Thyroid gland (tissue), 4 donors: ENCODE data around the gene RNF224. TPM values are rescaled to one million over a fixed set of nuclear protein-coding genes. Genes with fewer than 3 reads are reported as not detected.

ENCODE experiments used
- DNase-seq, 2 donors: peaks; one replicate each; pipeline ENCODE4 v3.0.0-alpha.2; 2019
- H3K27ac ChIP-seq, 3 donors: fragments of 200-600 bp; sonication (generic); 1 replicate in 2 of 3; 2 replicates in 1 of 3; pipeline ENCODE4 v1.5.1; 2016 to 2019; ENCODE audit warnings: mild to moderate bottlenecking in 1 of 3, moderate library complexity in 1 of 3
- H3K27me3 ChIP-seq: fragments of 200-600 bp; sonication (generic); one replicate; pipeline ENCODE4 v1.5.1; 2019
- H3K36me3 ChIP-seq, 2 donors: fragments of 200-600 bp; sonication (generic); one replicate each; pipeline ENCODE4 v1.5.1; 2016 to 2019
- H3K4me1 ChIP-seq, 2 donors: fragments of 200-600 bp; sonication (generic); one replicate each; pipeline ENCODE4 v1.5.1; 2017 to 2019
- H3K4me3 ChIP-seq, 3 donors: fragments of 200-600 bp; sonication (generic); replicated peaks in 1 of 3; 1 replicate in 2 of 3; 2 replicates in 1 of 3; pipeline ENCODE4 v1.5.1; 2016; ENCODE audit warnings: mild to moderate bottlenecking in 1 of 3
- H3K9me3 ChIP-seq: fragments of 200-600 bp; sonication (generic); one replicate; pipeline ENCODE4 v1.5.1; 2017
- POLR2A ChIP-seq, 2 donors: fragments of 450-650 bp; IDR thresholded peaks; one replicate each; pipeline ENCODE4 v1.6.1; 2017; ENCODE audit warnings: antibody characterized with exemption in 2 of 2, mild to moderate bottlenecking in 2 of 2, moderate library complexity in 1 of 2
- WGBS, 2 donors: methylation state at CpG; one replicate each; pipeline ENCODE4 v1.1.5; 2017; 5-methylcytosine and 5-hydroxymethylcytosine counted together
- intact Hi-C: fragments of 100-400 bp; cut with DNase I; formaldehyde crosslinking; loops from one replicate; pipeline ENCODE4 v1.15.1; 2023
- total RNA-seq, 4 donors: library from RNA; depleted of rRNA; stranded (reverse); fragments of >200 nt; gene quantifications; one replicate each; pipeline ENCODE4 v1.2.3, GENCODE V29; 2016
- TF ChIP-seq, protein P1 (sequence below), 6 experiments: fragments of 200-600 bp in 3 of 6; fragments of 450-650 bp in 3 of 6; sonication (generic) in 3 of 6; IDR thresholded peaks; one replicate each; pipeline ENCODE4 v1.5.1; 2016 to 2019; ENCODE audit warnings: antibody characterized with exemption in 6 of 6, mild to moderate bottlenecking in 2 of 6, inconsistent platforms in 1 of 6, moderate library complexity in 1 of 6

Gene RNF224
- total RNA-seq, 4 donors from 2014 or later: 0.33 to 0.81 TPM; not detected in 2

DNA sequence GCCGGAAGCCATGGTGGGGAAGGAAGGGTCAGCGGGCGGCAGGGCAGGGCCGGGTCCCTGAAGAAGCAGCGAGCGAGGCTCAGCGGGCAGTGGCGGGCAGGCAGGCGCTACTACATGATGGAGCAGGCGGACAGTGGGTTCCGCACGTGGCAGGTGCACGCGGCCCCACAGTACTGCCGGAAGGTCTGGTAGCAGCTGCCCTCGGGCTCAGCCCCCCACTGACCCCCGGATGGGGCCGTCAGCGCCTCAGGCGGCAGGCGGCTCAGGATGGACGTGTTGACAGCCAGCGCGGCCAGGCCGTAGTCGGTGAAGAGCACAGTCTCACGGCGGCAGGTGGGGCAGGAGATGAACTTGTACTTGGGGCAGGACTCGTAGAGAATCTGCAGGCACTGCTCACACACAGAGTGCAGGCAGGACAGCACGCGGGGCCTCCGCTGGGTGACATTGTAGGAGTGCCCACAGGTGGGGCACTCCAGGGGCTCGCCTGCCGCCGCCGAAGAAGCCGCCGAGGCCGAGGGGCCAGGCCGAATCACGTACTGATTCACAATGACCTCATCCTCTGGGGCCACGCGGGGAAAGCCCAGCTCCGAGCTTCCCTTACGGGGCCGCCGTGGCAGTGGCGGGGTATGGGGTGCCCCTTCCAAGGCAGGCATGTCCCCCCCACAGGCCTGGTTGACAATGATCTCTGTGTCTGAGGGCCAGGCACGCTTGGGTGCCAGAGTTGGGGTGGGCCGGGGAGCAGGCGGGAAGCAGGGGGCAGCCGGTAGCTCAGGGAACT is 6.8 kb upstream of the RNF224 start:
- Histone ChIP-seq H3K4me3 (no peak overlapping the region), H3K9me3 (no peaks in the 10 kb centered on the region), H3K27ac (no peak overlapping the region), H3K27me3 (no peaks in the 10 kb centered on the region), H3K4me1 (peaks cover 13 to 25% of the 10 kb centered on the region in 2 donors), H3K36me3 (no peaks in the 10 kb centered on the region)
- intact Hi-C loops: no loop called here
- 87 to 95% methylated on average over 21 to 31 of the region's 52 CpGs for WGBS, 2 donors
- no peak for DNase-seq
- TF ChIP-seq, protein P1, sequence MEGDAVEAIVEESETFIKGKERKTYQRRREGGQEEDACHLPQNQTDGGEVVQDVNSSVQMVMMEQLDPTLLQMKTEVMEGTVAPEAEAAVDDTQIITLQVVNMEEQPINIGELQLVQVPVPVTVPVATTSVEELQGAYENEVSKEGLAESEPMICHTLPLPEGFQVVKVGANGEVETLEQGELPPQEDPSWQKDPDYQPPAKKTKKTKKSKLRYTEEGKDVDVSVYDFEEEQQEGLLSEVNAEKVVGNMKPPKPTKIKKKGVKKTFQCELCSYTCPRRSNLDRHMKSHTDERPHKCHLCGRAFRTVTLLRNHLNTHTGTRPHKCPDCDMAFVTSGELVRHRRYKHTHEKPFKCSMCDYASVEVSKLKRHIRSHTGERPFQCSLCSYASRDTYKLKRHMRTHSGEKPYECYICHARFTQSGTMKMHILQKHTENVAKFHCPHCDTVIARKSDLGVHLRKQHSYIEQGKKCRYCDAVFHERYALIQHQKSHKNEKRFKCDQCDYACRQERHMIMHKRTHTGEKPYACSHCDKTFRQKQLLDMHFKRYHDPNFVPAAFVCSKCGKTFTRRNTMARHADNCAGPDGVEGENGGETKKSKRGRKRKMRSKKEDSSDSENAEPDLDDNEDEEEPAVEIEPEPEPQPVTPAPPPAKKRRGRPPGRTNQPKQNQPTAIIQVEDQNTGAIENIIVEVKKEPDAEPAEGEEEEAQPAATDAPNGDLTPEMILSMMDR (IDR thresholded peaks at IDR 0.05): no peak

DNA sequence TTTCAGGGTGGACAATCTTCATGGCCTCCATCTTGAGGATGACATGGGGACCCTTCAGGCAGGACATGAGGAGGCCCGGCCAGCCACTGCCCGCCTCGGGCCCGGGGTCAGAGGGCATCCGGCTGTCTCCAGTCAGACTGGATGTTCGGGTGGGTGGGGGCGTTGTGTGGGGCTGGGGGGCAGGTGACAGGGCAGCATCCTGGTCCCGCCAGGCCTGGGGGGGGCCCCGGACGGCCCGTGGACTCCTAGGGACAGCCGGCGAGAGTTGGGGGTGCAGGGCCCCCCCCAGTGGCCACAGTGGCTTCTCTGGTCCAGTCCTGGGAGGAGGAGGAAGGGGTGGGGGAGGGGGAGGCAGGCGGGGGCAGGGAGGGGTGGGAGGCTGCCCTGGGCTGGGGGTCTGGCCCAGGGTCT is 6.2 kb upstream of the RNF224 start:
- WGBS, 2 donors: 83% methylated on average over 1 of the region's 14 CpGs; no CpG with 5 or more reads in 1 of the 2 donors
- intact Hi-C loops: no loop called here
- TF ChIP-seq POLR2A (IDR thresholded peaks at IDR 0.05): no peak
- TF ChIP-seq, protein P1 (IDR thresholded peaks at IDR 0.05): no peak

DNA sequence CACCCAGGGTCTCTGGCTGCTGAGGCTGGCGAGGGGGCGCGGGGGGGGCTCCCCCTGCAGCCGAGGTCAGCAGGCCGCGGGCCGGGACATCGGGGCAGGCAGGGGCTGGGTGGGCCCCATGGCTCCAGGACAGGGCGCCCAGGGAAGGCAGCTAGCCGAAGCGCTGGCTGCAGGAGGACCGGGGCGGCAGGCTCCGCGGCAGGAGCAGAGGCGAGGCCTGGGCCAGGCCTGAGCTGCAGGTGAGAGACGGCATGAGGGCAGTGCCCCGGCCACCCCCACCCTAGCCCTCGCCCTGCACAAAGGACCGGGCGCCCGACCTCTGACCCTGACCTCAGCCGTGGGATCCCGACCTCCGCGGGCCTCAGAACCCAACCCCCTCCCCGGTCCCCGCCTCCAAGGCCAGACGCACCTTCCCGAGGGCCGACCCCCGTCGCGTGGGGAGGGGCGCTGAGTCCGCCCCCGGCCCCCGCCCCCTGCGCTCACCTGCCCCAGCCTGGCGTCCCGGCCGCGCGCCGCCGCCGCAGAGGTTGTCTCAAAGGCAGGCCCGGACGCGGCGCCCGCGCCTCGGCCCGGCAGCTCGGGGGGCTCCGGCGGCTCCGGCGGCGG is 5.7 kb upstream of the RNF224 start:
- Histone ChIP-seq H3K36me3 (no peaks in the 10 kb centered on the region), H3K4me1 (peaks cover 16 to 33% of the 10 kb centered on the region in 2 donors), H3K9me3 (no peaks in the 10 kb centered on the region), H3K27me3 (no peaks in the 10 kb centered on the region), H3K4me3 (peak overlapping the region in 1 of 3 donors; percentile 41), H3K27ac (peak overlapping the region in 1 of 3 donors; percentile 36)
- 5 to 16% methylated on average over 9 to 12 of the region's 61 CpGs for WGBS, 2 donors
- peak; percentile 40 to 42 for DNase-seq
- intact Hi-C loops: no loop called here
- peak in 1 of 2 donors; percentile 6 for TF ChIP-seq POLR2A (IDR thresholded peaks at IDR 0.05)
- TF ChIP-seq, protein P1 (IDR thresholded peaks at IDR 0.05): no peak

More for the DNA sequence above, 6.2 kb upstream of the RNF224 start:
- no peak for DNase-seq
- no peaks in the 10 kb centered on the region for H3K27me3 ChIP-seq
- no peak overlapping the region for H3K4me3 ChIP-seq
- peaks cover 13 to 28% of the 10 kb centered on the region in 2 donors for H3K4me1 ChIP-seq
- no peak overlapping the region for H3K27ac ChIP-seq
- no peaks in the 10 kb centered on the region for H3K36me3 ChIP-seq
- no peaks in the 10 kb centered on the region for H3K9me3 ChIP-seq

DNA sequence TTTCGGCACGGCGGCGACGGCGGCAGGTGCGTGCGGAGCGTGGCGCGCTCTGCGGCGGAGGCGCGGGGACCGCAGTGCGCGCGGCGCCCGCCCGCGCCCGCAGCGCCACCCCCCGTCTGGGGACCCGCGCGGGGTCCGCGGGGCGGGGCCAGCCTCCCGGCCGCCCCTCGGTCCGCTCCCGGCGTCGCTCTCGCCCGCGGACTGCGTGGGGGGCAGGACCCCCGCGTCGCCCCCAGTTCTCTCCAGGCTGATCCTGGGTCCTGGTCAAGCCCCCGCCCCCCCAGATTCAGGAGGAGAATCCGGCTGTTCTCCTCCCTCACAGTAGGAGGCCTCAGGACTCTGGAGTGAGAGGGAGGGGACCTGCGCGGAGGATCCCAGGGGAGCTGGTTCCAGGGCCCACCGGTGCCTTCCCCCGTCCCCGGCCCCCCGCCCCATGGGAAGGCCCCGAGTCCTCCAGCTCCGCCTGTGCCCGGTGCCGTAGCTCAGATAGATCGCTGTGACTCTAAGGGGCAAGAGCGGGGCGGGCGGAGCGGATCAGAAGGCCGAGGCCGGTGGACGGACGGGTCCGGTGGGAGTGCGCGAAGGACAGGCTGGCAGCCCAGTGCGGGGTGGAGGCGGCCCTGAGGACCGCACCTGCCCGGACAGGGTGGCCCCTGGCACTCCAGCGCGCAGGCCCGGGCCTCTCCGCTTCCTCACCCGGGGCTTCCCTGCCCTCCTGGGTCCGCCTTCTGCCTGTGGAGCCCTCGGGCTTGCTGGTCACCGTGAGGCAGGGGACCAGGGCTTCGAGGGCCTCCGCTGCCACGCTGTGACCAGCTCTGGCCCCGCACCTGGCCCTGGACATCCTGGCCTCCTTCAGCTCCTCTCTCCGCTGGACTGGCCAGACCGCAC is 4.9 kb upstream of the RNF224 start, which contains the start of gene RNF208:
Gene RNF208 (minus strand): TSS at position 51 of the 888 bp plus-strand sequence. CDS start 1,028 bp downstream, outside the sequence.
- peaks cover 25 to 41% of the 10 kb centered on the region in 2 donors for H3K4me1 ChIP-seq
- intact Hi-C loops: no loop called here
- peak; percentile 40 to 44 for DNase-seq

More for the DNA sequence above, 4.9 kb upstream of the RNF224 start, which contains the start of gene RNF208:
- H3K27me3 ChIP-seq: no peaks in the 10 kb centered on the region
- H3K36me3 ChIP-seq: no peaks in the 10 kb centered on the region
- peak within 1 kb of the TSS; percentile 4 to 87 (median 19) for H3K27ac ChIP-seq
- 10 to 19% methylated on average over 2 to 6 of the region's 88 CpGs for WGBS, 2 donors
- H3K4me3 ChIP-seq: peak within 1 kb of the TSS; percentile 2 to 78 (median 53)
- no peaks in the 10 kb centered on the region for H3K9me3 ChIP-seq
- TF ChIP-seq, protein P1 (IDR thresholded peaks at IDR 0.05): no peak
- TF ChIP-seq POLR2A (IDR thresholded peaks at IDR 0.05): peak in 1 of 2 donors; percentile 2
